Hepatic stellate cell (primary cell): ENCODE results near the gene DMBX1.

Experiments
- DNase-seq: peaks from one replicate; pipeline ENCODE4 v3.0.0; 2011; ENCODE audit warnings: low spot score

The DMBX1 gene

GRCh38 chr1:46506470-46507219, 17.0 kb downstream of the DMBX1 start:
- no peak for DNase-seq

- no peak for DNase-seq
Measured at GRCh38 chr1:46508757-46509156, 19.1 kb downstream of the DMBX1 start.

- DNase-seq: no peak
Measured at GRCh38 chr1:46510341-46510997, 20.8 kb downstream of the DMBX1 start.

- DNase-seq: no peak
Measured at GRCh38 chr1:46510998-46511365, 21.3 kb downstream of the DMBX1 start.

GRCh38 chr1:46512135-46512791, 22.6 kb downstream of the DMBX1 start:
- no peak for DNase-seq

- no peak for DNase-seq
Measured at GRCh38 chr1:46512792-46513190, 23.2 kb downstream of the DMBX1 start.

GRCh38 chr1:46513536-46513935, 23.9 kb downstream of the DMBX1 start:
- no peak for DNase-seq

GRCh38 chr1:46515576-46515975, 25.9 kb downstream of the DMBX1 start:
- DNase-seq: no peak

GRCh38 chr1:46516200-46516950, 26.7 kb downstream of the DMBX1 start:
- no peak for DNase-seq

- no peak for DNase-seq
Measured at GRCh38 chr1:46517010-46517600, 27.5 kb downstream of the DMBX1 start.

- DNase-seq: no peak
Measured at GRCh38 chr1:46517932-46518498, 28.4 kb downstream of the DMBX1 start.

- DNase-seq: no peak
Measured at GRCh38 chr1:46519209-46519608, 29.6 kb downstream of the DMBX1 start.

GRCh38 chr1:46520063-46520911, 30.7 kb downstream of the DMBX1 start:
- DNase-seq: peak; percentile 98

- no peak for DNase-seq
Measured at GRCh38 chr1:46521414-46521813, 31.8 kb downstream of the DMBX1 start.

GRCh38 chr1:46522184-46522968, 32.7 kb downstream of the DMBX1 start:
- DNase-seq: peak; percentile 41

GRCh38 chr1:46522969-46523320, 33.3 kb downstream of the DMBX1 start:
- no peak for DNase-seq

GRCh38 chr1:46523496-46524353, 34.1 kb downstream of the DMBX1 start:
- no peak for DNase-seq

- no peak for DNase-seq
Measured at GRCh38 chr1:46524843-46525242, 35.2 kb downstream of the DMBX1 start.
